Ishikawa (cell line): ENCODE results near the gene GAB1.

Experiments
- CREB1 ChIP-seq: IDR thresholded peaks from 2 replicates; pipeline ENCODE4 v1.6.1; 2012; ENCODE audit warnings: low read depth
- FOXM1 ChIP-seq: IDR thresholded peaks from 2 replicates; pipeline ENCODE4 v1.6.1; 2012; ENCODE audit warnings: low read depth, borderline replicate concordance
- TAF1 ChIP-seq: IDR thresholded peaks from 2 replicates; pipeline ENCODE4 v1.6.1; 2012; ENCODE audit warnings: low read depth, mild to moderate bottlenecking
- USF1 ChIP-seq: IDR thresholded peaks from 2 replicates; pipeline ENCODE4 v1.6.1; 2012
- YY1 ChIP-seq: IDR thresholded peaks from 2 replicates; pipeline ENCODE4 v1.6.1; 2012; ENCODE audit warnings: low read depth
- TF ChIP-seq, protein P1 (sequence below): IDR thresholded peaks from 2 replicates; pipeline ENCODE4 v1.6.1; 2012
- TF ChIP-seq, protein P2 (sequence below): IDR thresholded peaks from 2 replicates; pipeline ENCODE4 v1.6.1; 2012; ENCODE audit warnings: low read depth, mild to moderate bottlenecking

DNA sequence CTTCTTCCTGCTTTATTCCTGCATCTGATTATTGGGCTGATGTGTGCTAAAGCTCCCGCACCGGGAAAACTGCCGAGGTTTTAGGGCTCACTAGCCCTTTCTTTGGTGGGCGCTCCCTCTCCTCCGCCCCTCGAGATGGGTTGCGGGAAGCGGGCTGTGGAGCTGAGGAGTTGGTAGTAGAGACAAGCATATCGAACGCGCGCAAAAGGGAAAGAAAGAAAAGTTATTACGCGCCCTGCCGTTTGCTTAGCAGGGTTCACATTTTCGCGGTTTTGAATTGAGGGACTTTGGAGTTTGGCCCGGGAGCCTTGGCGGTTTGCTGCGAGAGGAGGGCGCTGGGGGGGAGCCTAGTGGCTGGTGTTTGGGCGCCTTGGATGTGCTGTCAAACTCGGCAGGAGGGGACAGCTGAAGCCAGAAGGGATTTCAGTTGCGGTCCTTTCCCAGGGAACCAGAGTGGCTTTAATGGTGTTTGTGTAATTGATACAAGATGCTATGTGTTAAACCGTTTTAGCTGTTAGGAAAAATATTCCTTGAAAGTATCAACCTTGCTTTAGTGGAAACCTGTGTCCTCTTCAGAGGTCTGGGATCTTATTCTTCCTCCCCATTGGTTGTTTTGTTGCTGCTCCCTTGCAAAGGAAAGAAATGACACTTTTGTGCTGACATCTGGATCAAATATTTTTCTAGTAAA, 1.1 kb downstream of the GAB1 start:
- TF ChIP-seq, protein P1, sequence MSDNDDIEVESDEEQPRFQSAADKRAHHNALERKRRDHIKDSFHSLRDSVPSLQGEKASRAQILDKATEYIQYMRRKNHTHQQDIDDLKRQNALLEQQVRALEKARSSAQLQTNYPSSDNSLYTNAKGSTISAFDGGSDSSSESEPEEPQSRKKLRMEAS: no peak; the same call in 1 of the 2 replicates
- no peak for TF ChIP-seq TAF1
- TF ChIP-seq, protein P2, sequence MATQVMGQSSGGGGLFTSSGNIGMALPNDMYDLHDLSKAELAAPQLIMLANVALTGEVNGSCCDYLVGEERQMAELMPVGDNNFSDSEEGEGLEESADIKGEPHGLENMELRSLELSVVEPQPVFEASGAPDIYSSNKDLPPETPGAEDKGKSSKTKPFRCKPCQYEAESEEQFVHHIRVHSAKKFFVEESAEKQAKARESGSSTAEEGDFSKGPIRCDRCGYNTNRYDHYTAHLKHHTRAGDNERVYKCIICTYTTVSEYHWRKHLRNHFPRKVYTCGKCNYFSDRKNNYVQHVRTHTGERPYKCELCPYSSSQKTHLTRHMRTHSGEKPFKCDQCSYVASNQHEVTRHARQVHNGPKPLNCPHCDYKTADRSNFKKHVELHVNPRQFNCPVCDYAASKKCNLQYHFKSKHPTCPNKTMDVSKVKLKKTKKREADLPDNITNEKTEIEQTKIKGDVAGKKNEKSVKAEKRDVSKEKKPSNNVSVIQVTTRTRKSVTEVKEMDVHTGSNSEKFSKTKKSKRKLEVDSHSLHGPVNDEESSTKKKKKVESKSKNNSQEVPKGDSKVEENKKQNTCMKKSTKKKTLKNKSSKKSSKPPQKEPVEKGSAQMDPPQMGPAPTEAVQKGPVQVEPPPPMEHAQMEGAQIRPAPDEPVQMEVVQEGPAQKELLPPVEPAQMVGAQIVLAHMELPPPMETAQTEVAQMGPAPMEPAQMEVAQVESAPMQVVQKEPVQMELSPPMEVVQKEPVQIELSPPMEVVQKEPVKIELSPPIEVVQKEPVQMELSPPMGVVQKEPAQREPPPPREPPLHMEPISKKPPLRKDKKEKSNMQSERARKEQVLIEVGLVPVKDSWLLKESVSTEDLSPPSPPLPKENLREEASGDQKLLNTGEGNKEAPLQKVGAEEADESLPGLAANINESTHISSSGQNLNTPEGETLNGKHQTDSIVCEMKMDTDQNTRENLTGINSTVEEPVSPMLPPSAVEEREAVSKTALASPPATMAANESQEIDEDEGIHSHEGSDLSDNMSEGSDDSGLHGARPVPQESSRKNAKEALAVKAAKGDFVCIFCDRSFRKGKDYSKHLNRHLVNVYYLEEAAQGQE: no peak
- no peak for TF ChIP-seq CREB1
- no peak for TF ChIP-seq FOXM1
- TF ChIP-seq USF1: no peak
- no peak for TF ChIP-seq YY1
